HG03439 (cell line): ENCODE results near the gene TPD52L2.

Experiments
- ATAC-seq: cut with Tn5 transposase; IDR thresholded peaks from one replicate; pipeline ENCODE4 v1.9.1; 2021; ENCODE audit warnings: mild to moderate bottlenecking, moderate library complexity; ENCODE audit not compliant: unreplicated experiment

The TPD52L2 gene

DNA sequence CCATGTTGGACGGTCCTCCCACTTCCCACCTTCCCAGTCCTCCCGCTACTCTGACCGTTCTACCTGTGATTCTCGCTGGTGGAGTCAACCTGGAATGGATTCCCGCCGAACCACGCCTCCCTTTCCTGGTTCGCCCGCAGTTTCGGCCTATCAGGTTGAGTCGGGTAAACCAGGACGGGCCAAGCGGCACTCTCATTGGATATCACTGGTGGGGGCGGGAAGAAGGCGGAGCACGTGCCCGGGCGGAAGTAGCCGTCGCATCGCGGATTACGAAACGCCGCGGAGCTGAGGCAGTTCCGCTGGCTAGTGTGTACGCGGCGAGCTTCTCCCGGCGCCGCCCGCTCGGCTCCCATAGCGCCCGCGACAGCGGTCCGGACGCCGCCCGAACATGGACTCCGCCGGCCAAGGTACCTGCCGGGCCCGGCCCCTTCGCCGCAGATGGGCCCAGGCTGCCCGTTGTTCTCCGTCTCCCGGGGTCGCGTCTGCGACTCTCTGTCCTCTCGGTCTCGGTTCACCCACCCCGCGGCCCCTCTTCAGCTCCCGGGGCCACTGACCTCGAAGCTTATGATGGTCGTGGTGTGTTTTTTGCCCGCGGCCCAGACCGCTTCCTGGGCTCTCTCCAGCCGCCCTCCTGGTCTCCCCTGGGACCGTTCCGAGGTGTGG lies at the start of gene TPD52L2:
TPD52L2 (plus strand) TSS at position 293 of the 663 bp plus-strand sequence; CDS start at position 389, 96 bp downstream.
- ATAC-seq = peak; percentile 63

DNA sequence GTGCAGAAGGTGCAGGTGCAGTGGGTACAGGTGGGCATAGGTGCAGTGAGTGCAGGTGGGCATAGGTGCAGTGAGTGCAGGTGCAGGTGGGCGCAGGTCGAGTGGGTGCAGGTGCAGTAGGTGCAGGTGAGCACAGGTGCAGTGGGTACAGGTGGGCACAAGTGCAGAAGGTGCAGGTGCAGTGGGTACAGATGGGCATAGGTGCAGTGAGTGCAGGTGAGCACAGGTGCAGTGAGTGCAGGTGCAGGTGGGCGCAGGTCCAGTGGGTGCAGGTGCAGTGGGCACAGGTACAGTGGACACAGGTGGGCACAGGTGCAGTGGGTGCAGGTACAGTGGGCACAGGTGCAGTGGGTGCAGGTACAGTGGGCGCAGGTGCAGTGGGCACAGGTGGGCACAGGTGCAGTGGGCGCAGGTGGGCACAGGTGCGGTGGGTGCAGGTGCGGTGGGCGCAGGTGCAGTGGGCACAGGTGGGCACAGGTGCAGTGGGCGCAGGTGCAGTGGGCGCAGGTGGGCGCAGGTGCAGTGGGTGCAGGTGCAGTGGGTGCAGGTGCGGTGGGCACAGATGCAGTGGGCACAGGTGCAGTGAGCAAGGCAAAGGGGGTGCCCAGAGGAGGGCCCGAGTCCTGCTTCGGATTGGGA lies 49.3 kb upstream of the TPD52L2 start:
- ATAC-seq = no peak

DNA sequence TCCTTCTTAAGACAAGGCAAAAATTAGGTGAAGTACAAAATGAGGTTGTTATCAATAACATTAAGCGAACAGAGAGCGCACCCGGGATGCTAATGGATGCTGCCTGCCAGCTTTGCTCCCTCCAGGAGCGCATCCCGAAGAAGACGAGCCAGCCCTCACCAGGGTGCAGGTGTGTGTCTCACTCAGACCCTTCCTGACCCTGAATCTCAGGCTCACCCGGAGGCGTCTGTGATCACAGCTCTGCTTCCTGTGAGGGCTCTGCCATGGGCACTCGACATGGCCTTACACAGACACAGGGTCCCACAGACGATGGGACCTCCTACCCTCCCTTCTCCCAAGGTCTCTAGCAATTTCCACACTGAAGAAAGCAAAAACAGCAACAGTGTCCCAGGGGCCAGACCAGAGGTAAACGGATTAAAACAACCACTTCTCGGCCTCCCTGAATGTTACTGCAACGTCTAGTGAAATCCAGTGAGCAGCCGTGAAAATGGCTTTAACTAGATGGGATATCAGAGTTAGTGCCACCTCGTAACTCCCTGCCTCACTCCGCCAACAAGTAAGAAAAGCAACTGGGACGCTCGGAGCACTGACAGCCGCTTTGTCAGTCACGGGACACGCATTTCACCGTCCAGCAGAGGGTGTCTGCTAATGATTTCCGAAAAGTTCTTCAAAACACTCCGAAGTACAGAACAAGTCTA lies 45.7 kb upstream of the TPD52L2 start:
- no peak for ATAC-seq

DNA sequence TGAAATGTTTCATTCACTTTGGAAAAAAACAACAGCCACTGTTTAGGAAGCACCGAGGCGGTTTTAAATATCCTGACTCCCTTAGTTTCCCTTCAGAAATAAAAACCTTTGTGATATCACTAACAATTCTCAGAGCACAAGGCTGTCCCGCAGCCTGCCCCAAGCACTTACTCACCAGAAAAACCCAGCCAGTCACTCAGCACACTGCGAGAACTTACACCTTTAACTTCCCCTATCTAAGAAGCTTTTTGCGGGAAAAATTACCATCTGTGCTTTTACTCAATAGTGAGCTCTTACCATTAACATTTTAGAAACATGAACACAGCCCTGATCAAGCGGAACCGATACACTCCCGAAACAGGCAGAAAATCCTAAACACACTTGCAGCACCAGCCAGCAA lies 43.3 kb upstream of the TPD52L2 start:
- no peak for ATAC-seq

DNA sequence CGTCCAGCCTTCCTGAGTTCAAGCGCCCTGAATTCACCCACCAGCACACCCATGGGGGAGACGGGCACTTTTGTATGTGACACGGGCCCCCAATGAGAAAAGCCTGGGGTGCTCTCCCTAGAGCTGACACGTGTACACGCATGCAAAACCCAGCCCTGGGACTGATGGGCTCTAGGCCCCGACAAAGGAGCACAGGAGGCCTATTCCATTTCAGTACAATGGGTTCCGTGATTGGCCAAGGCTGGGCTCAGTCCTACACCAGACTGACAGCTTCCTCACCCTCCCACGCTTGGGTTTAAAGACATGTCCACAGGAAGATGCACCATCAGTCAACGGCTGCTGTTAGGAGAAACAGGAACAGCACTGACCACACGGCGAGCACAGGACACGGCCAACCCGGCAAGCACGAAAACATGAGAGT lies 42.8 kb upstream of the TPD52L2 start:
- ATAC-seq = no peak

DNA sequence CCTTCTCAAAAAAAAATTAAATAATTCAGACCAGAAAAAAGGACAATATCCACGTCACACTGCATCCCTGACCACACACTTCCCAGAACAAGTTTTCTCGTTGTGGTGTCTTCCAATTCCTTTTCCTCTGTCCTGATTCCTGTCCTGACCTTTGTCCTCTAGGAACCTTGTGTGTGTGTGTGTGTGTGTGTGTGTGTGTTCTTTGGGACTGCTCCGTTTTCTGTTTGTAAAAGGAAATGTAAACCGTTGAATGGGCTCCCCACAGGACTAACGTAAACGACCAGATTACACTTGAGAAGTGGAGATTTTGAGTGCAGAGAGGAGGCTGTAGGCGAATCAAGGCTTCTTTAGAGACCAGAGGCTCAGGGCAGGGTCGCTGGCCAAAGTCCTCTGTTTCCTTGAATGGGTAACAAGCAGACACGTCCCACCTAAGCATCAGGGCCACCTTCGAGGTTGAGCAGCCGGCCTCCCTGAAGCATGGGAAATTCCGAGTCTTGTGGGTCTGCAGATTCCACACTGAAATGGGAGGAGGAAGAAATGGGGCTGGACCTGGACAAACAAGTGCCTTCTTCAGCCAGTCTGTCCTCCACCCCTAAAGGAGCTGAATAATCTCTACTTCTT lies 41.3 kb upstream of the TPD52L2 start:
- no peak for ATAC-seq

DNA sequence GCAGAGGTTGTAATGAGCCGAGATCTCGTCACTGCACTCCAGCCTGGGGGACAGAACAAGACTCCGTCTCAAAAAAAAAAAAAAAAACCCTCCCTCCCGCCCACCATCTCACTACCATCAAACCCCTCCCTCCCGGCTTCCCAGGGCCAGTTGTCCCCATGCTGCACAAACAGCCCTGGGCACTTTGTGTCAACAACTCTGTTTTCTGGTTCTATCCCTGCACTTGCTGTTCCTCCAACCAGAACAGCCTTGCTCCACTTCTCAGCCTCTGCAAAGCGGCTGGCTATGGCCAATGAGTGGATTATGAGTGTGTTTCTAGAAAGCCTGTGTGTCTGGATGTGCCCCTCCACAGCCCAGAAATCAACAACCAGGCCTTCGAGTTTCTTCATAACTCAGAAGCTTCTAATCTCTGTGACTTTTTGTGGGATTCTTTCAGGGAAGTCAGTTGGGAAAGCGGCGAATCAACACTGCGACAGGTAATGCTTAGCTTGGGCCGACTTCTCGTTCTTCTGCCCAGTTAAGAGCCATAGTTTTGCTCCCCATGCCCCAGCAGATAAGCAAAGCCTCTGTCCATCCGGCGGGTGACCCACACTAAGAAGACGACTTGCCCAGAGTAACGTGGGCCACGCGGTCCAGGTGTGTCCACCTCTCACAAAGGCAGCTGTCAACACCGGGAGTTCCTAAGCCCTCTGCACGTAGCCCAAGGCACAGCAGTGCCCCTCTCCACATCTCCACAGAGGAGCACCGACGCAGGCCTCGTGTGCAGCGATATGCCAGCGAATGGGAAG lies 39.5 kb upstream of the TPD52L2 start:
- no peak for ATAC-seq

DNA sequence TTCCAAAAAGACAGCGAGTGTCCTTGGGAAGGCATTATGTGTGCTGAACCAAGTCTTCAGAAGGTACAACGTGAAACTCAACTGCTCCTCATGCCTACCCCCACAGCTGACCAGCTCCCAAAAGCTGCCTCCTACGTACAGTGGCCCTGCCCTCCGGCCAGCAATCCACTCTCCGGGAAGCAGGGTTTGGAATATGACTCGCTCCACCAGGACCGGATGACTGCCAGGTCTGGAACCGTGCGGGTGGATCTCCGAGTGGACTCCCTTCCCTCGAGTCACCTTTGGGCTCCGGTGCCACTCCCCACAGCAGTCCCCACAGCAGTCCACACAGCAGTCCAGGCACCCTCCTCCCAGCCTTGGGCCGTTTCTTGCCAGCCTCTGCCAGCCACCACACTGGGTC lies 38.3 kb upstream of the TPD52L2 start:
- ATAC-seq = no peak

DNA sequence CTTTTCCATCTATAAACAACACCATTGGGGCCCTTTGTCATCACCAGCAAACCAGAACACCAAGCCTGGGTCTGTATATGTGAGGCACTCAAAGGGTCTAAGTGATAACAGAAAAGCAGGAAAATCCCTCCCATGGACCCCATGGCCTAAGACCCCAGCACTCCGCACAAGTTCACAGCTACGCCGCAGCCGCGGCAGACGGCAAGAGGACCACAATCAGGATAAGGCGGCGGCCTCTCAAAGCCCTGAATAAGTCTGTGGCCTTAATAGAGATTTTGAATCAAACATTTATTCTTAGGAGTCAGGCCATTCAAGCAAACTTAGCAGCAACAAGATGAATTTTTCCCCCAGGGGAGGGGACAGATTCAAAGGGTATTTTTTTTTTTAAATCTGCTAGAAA lies 36.9 kb upstream of the TPD52L2 start:
- ATAC-seq = no peak

DNA sequence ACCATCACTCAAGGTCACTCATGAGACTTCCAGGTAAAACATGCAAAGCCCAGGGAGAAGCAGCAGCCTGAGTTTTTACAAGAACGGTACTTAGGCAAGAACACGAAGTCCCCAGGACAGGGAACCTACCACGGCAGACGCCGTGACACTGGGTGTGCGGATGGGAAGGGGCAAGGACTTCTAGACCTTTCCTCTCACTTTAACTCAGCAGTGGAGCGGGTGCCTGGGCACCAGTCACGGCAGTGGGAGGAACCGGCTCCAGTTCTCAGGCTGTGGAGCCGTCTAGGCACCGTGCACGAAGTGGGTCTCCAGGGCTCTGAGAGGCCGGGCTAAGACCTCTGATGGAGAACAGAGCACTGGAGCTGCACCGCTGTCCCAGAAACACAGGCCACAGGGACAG lies 36.5 kb upstream of the TPD52L2 start:
- ATAC-seq = no peak

DNA sequence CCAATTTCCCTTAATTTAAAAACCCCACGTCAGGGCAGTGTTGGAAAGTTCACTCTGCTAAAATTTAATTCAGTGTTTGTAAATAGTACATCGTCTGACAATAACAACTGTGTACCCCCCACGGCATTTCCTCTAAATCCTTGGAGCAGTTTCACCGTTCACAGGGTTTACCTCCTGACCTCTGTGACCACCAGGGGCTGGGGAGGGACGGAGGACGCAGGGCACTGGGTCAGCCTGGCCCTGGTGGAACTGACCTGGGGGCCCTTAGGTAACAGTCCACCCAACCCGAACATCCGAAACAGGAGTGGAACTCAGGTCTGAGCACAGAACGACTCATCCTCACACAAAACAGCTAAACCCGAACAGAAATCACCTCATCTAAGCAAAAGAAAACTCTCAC lies 36.1 kb upstream of the TPD52L2 start:
- ATAC-seq = no peak

DNA sequence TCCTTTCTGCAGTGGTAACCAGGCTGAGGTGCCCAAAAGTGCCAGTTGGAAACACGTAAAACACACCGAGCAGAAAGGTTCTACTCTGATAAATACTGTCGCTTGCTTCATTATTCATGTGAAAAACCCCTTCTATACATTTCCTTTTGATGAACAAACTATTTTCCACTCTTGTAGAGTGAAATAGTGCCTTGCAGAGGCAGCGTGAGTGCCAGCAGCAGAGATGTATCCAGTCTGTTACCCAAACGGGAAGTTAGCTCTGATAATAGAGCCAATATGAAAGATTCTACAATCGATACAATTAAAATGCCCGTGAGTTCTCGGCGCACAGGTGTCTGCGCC lies 35.5 kb upstream of the TPD52L2 start:
- no peak for ATAC-seq

DNA sequence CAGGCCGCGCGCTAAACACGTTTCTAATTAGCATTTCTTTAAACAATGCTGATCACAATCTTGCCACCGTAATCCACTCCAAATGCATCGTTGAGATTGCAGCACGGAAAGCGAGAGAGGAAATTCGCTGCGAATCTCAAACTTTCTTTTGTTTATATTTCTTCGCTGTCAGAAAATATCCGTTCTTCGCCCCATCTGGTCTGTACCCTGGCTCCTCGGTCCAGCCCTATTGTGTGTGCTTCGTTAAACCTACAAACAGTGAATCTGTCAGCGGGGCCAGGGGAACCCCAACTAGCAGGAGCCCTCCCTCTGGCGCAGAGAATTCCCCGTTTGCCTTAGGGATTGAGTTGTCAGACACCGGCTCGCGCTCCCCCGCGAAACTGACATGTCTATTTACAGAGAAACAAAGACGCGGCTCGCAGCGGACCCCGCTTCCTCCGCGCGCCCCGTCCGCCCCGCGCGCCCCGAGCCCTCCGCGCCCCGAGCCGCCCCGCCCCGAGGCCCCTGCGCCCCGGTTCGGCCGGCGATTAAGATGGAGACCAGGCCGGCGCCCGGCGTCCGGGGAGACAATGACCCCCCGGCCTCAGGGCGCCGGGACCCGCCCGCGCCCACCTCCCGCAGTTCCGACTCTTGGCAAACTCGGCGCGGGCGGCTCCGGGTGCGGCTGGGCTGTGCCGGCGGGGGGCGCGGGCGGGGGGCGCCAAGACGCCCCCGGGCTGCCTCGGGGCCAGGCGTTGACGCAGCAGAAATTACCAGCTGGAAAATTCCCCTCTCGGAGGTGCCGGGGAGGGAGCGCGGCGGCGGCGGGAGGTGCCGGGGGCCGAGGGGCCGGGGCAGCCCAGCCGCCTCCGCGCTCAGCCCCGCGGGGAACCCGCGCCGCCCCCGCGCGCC lies 34.9 kb upstream of the TPD52L2 start:
- ATAC-seq = no peak

DNA sequence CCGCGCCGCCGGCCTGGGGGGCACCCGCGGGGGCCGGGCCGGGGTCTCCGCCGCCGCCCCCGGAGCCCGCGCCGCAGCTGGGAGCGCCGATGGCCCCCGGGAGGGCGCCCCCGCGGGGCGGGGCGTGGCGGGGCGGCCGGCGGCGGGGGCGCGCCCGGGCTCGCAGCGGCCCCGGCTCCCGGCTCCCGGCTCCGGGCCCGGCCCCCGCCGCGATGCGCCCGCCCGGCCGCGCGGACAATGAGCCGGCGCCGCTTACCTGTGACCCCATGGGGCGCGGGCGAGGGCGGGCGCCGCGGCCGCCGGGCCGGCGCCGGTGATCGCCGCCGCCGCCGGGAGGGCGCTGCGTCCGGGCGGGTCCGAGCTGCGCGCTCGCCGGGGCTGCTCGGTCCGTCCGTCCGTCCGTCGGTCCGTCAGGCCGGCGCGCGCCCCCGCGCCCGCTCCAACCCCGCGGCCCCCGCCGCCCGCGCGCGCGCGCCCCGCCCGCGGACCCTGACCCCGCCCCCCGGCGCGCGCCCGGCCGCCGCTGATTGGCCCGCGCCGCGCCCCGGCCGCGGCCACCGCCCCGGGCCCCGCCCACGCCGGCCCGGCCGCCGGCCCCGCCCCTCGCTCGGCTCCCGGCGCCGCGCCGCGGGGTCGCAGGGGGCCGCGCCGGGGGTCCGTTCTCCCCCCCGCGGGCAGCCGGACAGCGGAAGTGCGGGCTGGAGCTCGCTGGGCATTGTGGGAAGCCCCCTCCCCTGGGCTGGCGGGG lies 34.1 kb upstream of the TPD52L2 start, which contains the start of gene ZBTB46:
ZBTB46 (minus strand) TSS at position 424 of the 748 bp plus-strand sequence. CDS start 40,507 bp downstream, outside the sequence.
- no peak for ATAC-seq

DNA sequence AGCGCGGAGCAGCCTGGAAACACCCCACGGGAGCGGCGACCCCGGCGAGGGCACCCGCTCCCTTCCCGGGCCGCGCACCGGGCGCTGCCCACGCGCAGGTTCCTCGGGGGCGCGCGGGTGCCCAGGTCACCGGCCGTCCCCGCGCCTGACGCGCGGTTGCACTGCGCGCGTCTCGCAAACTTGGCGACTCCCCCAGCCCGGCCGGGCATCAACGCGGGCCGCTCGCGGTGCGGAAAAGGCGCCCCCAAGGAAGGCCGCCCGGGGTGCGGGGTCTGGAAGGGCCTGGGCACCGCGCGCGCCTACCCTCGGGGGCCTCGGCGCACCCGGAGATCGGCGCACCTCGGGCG lies 33.5 kb upstream of the TPD52L2 start:
- no peak for ATAC-seq

DNA sequence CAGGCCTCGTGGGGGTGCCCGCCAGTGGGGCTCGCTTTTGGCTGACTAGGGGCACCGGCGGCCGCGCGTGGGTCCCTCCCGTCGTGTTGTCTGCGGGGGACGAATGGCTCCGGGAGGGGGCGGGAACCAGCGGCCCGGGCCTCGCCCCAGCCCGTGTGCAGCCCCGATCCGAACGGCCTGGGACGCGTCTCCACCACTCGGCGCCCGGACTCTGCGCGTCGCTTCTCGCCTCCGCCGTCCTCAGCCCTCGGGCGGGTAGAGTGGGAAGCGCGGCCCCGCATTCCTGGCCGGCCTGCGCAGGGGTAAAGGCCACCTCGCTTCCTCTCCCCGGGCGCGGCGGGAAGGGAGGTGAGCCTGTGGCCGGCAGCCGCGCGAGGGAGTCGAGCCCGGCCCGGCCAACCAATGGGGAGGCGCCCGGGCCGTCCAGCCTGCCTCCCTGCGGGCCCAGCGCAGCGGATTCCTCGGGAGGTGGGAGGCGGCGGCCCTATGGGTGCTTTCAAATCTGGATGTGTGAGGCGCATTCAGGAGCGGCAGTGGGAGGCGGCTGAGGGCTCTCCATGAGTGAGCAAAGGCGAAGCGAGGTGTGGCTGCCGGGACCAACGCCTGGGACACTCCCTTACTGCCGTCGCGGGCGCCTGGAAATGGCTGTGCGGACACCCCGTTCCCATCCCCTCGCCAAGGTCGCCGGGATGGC lies 32.9 kb upstream of the TPD52L2 start:
- ATAC-seq = no peak

DNA sequence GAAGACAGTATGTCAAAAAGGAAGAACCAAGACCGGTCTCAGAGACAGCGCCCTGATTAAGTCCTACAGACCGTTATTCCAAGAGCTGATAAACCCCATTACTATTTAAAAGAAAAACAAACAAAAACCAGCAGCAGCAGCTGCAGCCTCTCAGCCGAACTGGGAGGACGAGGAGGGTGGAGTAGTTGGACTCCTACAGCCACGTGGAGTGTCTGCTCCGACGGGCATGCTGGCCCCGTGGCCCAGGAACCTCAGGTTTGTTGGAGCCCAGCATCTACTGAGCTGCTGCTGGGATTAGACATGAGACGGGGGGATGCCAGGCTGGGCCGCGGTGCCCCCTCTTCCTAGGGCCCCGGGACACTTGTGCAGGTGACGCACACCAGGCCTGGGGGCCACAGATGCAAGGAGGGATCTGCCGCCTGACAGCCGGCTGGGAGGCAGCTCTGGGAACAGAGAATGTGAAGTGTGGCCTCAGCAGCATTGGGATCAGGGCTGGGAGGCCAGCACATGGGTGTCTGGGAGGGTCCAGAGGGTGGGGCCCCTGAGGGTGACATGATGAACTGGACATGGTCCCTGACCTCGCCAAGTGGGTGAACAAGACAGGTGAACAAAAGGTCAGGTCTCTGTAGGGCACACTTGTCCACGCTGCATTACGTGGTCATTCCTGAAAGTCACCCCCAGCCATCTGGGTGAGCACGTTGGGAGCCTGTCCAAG lies 31.1 kb upstream of the TPD52L2 start:
- no peak for ATAC-seq

DNA sequence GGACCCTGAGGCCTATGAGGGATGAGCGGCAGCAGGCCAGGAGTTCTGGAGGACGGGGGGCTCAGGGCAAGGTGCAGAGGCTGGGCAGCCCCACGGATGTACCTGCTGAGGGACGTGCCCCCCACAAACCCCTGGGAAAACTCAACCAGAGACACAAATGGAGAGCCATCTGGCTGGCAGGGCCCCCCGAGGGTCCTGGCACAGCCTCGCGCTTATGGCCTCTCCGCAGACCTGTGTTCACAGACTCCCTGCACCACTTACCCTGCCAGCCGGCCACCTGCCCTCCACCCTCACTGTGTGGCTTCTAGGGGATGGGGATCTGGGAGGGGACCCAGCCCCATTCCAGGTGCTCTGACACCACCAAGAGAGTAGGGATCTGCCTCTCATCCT lies 30.6 kb upstream of the TPD52L2 start:
- ATAC-seq = no peak
